Glutamatergic neuron (in vitro differentiated cells): ENCODE results near the gene KLHL17. TPM values are rescaled to one million over a fixed set of nuclear protein-coding genes. Genes with fewer than 3 reads are reported as not detected.
"Not testable (repeated sequence)": the region's sequence is repeated elsewhere in the genome, so short reads cannot be mapped to it uniquely, and the experiment has no call there.

Experiments used
- DNase-seq: peaks from one replicate; pipeline ENCODE4 v3.0.0; 2022
- H3K27ac Mint-ChIP-seq: one replicate; pipeline ENCODE4 v1.8.0; 2020; ENCODE audit warnings: mild to moderate bottlenecking, mixed read lengths, inconsistent platforms; ENCODE audit not compliant: unreplicated experiment
- H3K27me3 Mint-ChIP-seq: one replicate; pipeline ENCODE4 v1.8.0; 2020; ENCODE audit warnings: mild to moderate bottlenecking, moderate library complexity, mixed read lengths, inconsistent platforms; ENCODE audit not compliant: unreplicated experiment
- H3K36me3 Mint-ChIP-seq: one replicate; pipeline ENCODE4 v1.8.0; 2020; ENCODE audit warnings: mild to moderate bottlenecking, mixed read lengths, inconsistent platforms; ENCODE audit not compliant: unreplicated experiment
- H3K4me1 Mint-ChIP-seq: one replicate; pipeline ENCODE4 v1.8.0; 2020; ENCODE audit warnings: mild to moderate bottlenecking, low read depth, mixed read lengths, inconsistent platforms; ENCODE audit not compliant: unreplicated experiment
- H3K4me3 Mint-ChIP-seq: one replicate; pipeline ENCODE4 v1.8.0; 2020; ENCODE audit warnings: mild to moderate bottlenecking, mixed read lengths, inconsistent platforms; ENCODE audit not compliant: unreplicated experiment
- H3K9me3 Mint-ChIP-seq: one replicate; pipeline ENCODE4 v1.8.0; 2020; ENCODE audit warnings: mild to moderate bottlenecking, moderate library complexity, mixed read lengths, inconsistent platforms; ENCODE audit not compliant: unreplicated experiment
- total RNA-seq: library from RNA; stranded (reverse); fragmentation: NEBNext Ultra II Directional; extraction: Animal tissue kit (Norgen Biotek cat#: 25700); gene quantifications from one replicate; pipeline ENCODE4 v1.2.1, GENCODE V29; 2021; ENCODE audit not compliant: unreplicated experiment
- TF ChIP-seq, protein P1 (sequence below): fragments of 200-600 bp; sonication (generic); IDR thresholded peaks from one replicate; pipeline ENCODE4 v1.5.0; 2021; ENCODE audit not compliant: partially characterized antibody, unreplicated experiment

Gene KLHL17
- total RNA-seq, 1 donor from 2014 or later, result 103 TPM

DNA sequence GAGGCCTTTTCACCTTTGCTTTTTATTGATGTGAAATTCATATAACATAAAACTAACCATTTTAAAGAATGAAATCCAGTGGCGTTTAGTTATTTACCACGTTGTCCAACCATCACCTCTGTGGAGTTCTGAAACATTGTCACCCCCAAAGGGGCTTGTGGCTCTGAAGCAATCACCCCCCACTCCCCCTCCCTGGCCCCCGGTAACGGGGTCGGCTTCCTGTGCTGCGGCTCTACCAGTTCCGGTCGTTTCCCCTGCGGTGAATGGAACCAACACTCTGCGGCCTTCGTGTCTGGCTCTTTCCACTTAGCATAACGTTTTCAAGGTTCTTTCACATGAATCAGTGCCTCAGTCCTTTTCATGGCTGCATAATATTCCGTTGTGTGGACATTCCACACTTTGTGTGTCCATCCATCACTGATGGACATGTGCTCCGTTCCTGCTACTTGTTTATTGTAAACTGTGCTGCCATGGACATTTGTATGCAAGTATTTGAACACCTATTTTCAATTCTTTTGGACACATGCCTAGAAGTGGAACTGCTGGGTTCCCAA is 51.1 kb downstream of the KLHL17 start:
- H3K36me3 Mint-ChIP-seq, result no peaks in the 10 kb centered on the region
- peaks cover 17% of the 10 kb centered on the region for H3K4me1 Mint-ChIP-seq
- TF ChIP-seq, protein P1, sequence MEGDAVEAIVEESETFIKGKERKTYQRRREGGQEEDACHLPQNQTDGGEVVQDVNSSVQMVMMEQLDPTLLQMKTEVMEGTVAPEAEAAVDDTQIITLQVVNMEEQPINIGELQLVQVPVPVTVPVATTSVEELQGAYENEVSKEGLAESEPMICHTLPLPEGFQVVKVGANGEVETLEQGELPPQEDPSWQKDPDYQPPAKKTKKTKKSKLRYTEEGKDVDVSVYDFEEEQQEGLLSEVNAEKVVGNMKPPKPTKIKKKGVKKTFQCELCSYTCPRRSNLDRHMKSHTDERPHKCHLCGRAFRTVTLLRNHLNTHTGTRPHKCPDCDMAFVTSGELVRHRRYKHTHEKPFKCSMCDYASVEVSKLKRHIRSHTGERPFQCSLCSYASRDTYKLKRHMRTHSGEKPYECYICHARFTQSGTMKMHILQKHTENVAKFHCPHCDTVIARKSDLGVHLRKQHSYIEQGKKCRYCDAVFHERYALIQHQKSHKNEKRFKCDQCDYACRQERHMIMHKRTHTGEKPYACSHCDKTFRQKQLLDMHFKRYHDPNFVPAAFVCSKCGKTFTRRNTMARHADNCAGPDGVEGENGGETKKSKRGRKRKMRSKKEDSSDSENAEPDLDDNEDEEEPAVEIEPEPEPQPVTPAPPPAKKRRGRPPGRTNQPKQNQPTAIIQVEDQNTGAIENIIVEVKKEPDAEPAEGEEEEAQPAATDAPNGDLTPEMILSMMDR, result no peak
- H3K27ac Mint-ChIP-seq, result no peak overlapping the region
- no peak for DNase-seq
- peak overlapping the region; percentile 40 for H3K4me3 Mint-ChIP-seq
- peaks cover 1% of the 10 kb centered on the region for H3K27me3 Mint-ChIP-seq
- H3K9me3 Mint-ChIP-seq, result peaks cover 5% of the 10 kb centered on the region

DNA sequence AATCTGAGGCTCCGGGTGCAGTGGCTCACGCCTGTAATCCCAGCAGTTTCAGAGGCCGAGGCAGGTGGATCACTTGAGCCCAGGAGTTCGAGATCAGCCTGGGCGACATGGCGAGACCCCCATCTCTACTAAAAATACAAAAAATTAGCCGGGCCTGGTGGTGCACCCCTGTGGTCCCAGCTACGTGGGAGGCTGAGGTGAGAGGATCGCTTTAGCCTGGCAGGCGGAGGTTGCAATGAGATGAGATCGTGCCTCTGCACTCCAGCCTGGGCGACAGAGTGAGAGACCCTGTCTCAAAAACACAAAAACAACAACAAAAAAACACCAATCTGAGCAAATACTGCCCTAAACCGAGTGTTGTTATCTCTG is 52.3 kb downstream of the KLHL17 start:
- DNase-seq, H3K27me3 Mint-ChIP-seq: not testable (repeated sequence)
- peaks cover 20% of the 10 kb centered on the region for H3K4me1 Mint-ChIP-seq

DNA sequence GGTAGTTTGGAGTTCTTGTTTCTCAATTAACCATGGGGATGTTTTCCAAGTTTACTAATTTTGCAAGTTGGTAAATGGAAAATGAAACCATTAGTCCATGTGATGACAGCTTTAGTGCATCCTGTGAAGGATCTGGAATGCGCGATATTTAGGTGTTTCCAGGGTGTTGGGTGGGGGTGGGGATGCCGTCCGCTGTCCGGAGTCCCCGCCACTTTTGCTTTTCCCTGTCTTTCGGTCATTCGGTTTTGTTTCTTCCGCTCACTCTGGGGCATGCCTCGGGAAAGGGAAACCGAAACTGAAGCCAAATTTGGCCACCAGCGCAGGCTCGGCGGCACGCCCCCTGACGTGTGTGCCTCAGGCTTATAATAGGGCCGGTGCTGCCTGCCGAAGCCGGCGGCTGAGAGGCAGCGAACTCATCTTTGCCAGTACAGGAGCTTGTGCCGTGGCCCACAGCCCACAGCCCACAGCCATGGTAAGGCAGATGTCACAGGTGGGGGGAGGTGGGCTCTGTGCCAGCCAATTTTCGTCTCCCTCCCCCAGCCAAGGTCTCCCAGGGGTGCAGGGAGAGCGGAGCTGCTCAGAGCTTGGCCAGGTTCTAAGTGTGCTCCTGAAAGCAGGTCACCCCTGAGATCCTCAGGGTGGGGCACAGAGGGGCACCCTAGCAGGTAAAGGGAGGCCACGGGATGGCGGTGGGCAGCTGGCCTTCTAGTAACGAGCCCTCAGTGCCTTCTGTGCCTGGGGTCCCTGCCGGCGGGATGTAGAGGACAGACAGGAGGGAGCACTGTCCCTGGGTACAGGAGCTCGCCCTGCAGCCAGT is 52.9 kb downstream of the KLHL17 start, which contains the start of gene ISG15:
Gene ISG15 (plus strand): TSS at position 393 of the 817 bp plus-strand sequence. CDS start 77 bp downstream, at position 470.
- Mint-ChIP-seq H3K36me3 (no peaks in the 10 kb centered on the region), H3K9me3 (peaks cover 9% of the 10 kb centered on the region), H3K4me1 (peaks cover 20% of the 10 kb centered on the region), H3K4me3 (peak within 1 kb of the TSS; percentile 76), H3K27ac (peak within 1 kb of the TSS; percentile 82), H3K27me3 (peaks cover 5% of the 10 kb centered on the region)
- TF ChIP-seq, protein P1, result no peak
- DNase-seq, result no peak

More for the DNA sequence above, 52.3 kb downstream of the KLHL17 start:
- H3K27ac Mint-ChIP-seq, H3K9me3 Mint-ChIP-seq, H3K36me3 Mint-ChIP-seq, H3K4me3 Mint-ChIP-seq: not testable (repeated sequence)

DNA sequence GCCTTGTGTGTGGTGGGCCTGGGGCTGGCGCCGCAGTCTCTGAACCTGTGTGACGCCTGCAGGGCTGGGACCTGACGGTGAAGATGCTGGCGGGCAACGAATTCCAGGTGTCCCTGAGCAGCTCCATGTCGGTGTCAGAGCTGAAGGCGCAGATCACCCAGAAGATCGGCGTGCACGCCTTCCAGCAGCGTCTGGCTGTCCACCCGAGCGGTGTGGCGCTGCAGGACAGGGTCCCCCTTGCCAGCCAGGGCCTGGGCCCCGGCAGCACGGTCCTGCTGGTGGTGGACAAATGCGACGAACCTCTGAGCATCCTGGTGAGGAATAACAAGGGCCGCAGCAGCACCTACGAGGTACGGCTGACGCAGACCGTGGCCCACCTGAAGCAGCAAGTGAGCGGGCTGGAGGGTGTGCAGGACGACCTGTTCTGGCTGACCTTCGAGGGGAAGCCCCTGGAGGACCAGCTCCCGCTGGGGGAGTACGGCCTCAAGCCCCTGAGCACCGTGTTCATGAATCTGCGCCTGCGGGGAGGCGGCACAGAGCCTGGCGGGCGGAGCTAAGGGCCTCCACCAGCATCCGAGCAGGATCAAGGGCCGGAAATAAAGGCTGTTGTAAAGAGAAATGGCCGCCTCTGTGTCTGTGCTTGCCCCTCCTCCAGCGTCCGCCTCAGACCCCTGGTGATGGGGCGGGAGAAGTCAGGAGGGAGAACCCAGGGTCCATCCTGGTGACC is 53.7 kb downstream of the KLHL17 start:
- TF ChIP-seq, protein P1, result no peak
- Mint-ChIP-seq H3K9me3 (peaks cover 7% of the 10 kb centered on the region), H3K4me3 (peak overlapping the region; percentile 76), H3K4me1 (peaks cover 20% of the 10 kb centered on the region), H3K27ac (peak overlapping the region; percentile 82), H3K36me3 (no peaks in the 10 kb centered on the region), H3K27me3 (peaks cover 5% of the 10 kb centered on the region)
- DNase-seq, result no peak

DNA sequence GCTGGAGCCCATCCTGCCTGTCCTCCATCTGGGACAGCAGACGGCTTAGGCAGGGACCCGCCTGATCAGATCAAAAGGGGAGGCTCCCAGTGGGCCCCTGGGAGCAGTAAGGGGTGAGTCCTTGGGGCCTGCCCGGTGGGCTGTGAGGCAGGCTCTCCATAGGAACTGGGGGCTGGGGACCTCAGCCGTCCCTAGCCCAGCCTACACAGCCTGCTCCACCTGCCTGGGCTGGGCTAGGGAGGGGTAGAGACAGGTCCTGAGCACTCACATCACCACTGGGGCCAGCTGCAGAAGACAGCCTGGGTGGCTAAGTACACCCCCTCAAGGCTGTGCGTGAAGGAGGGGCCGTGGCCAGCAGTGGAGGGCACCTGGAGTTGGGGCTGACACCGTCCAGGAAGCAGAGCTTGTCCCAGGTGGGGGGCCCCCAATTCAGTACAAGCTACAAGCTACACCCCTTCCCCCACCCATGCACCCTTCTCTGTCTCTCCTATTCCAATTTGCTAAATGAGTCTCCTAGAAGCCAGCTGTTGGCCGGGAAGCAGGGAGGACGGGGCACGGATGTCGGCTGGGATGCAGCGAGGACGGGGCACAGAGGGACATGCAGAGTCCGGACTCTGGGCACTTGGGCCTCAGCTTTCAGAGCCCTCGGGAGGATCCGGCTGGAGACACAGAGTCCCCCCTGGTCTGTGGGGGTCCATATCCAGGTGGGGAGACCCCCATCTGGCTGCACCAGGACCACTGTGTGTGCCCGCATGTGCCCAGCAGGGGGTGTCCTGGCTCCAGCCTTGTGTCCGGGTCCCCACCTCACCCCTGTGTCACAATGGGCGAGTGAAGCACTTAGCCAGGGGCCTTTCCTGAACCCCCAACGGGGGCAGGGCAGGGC is 54.7 kb downstream of the KLHL17 start:
- Mint-ChIP-seq H3K36me3 (no peaks in the 10 kb centered on the region), H3K4me3 (peak overlapping the region; percentile 49), H3K27ac (peak overlapping the region; percentile 82)

More for the DNA sequence above, 54.7 kb downstream of the KLHL17 start:
- no peak for DNase-seq
- peaks cover 5% of the 10 kb centered on the region for H3K27me3 Mint-ChIP-seq
- TF ChIP-seq, protein P1, result peak; percentile 34
- peaks cover 20% of the 10 kb centered on the region for H3K4me1 Mint-ChIP-seq
- H3K9me3 Mint-ChIP-seq, result peaks cover 6% of the 10 kb centered on the region
